IPS DF 4.7 (cell line): ENCODE measurements around the gene SARS1.

Experiments
- DNase-seq: peaks from one replicate; pipeline ENCODE4 v3.0.0-alpha.2; 2013; ENCODE audit warnings: low spot score; ENCODE audit errors: extremely low read depth

Gene SARS1

GRCh38 chr1:109249654-109250401 is 36.1 kb downstream of the SARS1 start:
- no peak for DNase-seq

GRCh38 chr1:109250454-109251276 is 36.9 kb downstream of the SARS1 start:
- no peak for DNase-seq

- no peak for DNase-seq
These were observed 37.8 kb downstream of the SARS1 start for GRCh38 chr1:109251277-109252166.

- DNase-seq, result no peak
These were observed 38.6 kb downstream of the SARS1 start for GRCh38 chr1:109252167-109252892.

GRCh38 chr1:109252893-109253802 is 39.4 kb downstream of the SARS1 start:
- DNase-seq, result no peak

GRCh38 chr1:109253803-109254620 is 40.3 kb downstream of the SARS1 start:
- DNase-seq, result no peak

- DNase-seq, result no peak
These were observed 40.9 kb downstream of the SARS1 start for GRCh38 chr1:109254621-109255096.

GRCh38 chr1:109255097-109255651 is 41.5 kb downstream of the SARS1 start:
- no peak for DNase-seq

- DNase-seq, result no peak
These were observed 42.0 kb downstream of the SARS1 start for GRCh38 chr1:109255678-109256077.

GRCh38 chr1:109256085-109256484 is 42.4 kb downstream of the SARS1 start:
- no peak for DNase-seq

- no peak for DNase-seq
These were observed 43.4 kb downstream of the SARS1 start for GRCh38 chr1:109256971-109257681.

- DNase-seq, result no peak
These were observed 44.1 kb downstream of the SARS1 start for GRCh38 chr1:109257682-109258421.

GRCh38 chr1:109258481-109259466 is 45.1 kb downstream of the SARS1 start:
- DNase-seq, result no peak

GRCh38 chr1:109259674-109260557 is 46.2 kb downstream of the SARS1 start:
- DNase-seq, result no peak

GRCh38 chr1:109261006-109261405 is 47.3 kb downstream of the SARS1 start:
- DNase-seq, result no peak
